Measurements from ENCODE around the gene DMAC2L.

The DMAC2L gene

GRCh38 chr14:50319721-50320120 lies 7.6 kb downstream of the DMAC2L start:
- H3K4me3 ChIP-seq (ENCODE audit: low read length, poor library complexity, severe bottlenecking) = no peak overlapping the region
- H3K4me2 ChIP-seq (ENCODE audit: low read depth, low read length, poor library complexity, severe bottlenecking) = no peak overlapping the region
- no peaks in the 10 kb centered on the region for H3K9me2 ChIP-seq (replicated peaks; ENCODE audit: low read depth, low read length)
- no peaks in the 10 kb centered on the region for H3K27me3 ChIP-seq (ENCODE audit: insufficient read depth, low read length, poor library complexity, severe bottlenecking)
- no peak overlapping the region for H3K9ac ChIP-seq (ENCODE audit: low read depth, low read length, poor library complexity, severe bottlenecking)
- TF ChIP-seq CTCF (conservative IDR thresholded peaks at IDR 0.05; ENCODE audit: low read length) = no peak
- H3K79me2 ChIP-seq (ENCODE audit: insufficient read depth, low read length) = peaks cover 14% of the 10 kb centered on the region
- H3K4me1 ChIP-seq (ENCODE audit: insufficient read depth, low read length, poor library complexity, severe bottlenecking) = peaks cover 9% of the 10 kb centered on the region
- peaks cover 13% of the 10 kb centered on the region; the same call in 1 of the 2 replicates for H3K36me3 ChIP-seq (ENCODE audit: insufficient read depth, low read length)
- H2AFZ ChIP-seq (ENCODE audit: low read length) = no peak overlapping the region
- H3F3A ChIP-seq (ENCODE audit: low read depth) = no peaks in the 10 kb centered on the region
- no peaks in the 10 kb centered on the region for H4K20me1 ChIP-seq (ENCODE audit: insufficient read depth, low read length, poor library complexity, severe bottlenecking)
- H3K9me3 ChIP-seq (ENCODE audit: insufficient read depth, low read depth, low read length) = no peaks in the 10 kb centered on the region

- no peaks in the 10 kb centered on the region for H4K20me1 ChIP-seq (ENCODE audit: insufficient read depth, low read length, poor library complexity, severe bottlenecking)
- H3K36me3 ChIP-seq (ENCODE audit: insufficient read depth, low read length) = peaks cover 16% of the 10 kb centered on the region; the same call in 1 of the 2 replicates
- peak overlapping the region; percentile 62 for H3K9ac ChIP-seq (ENCODE audit: low read depth, low read length, poor library complexity, severe bottlenecking)
- H3K27me3 ChIP-seq (ENCODE audit: insufficient read depth, low read length, poor library complexity, severe bottlenecking) = no peaks in the 10 kb centered on the region
- no peaks in the 10 kb centered on the region for H3K9me3 ChIP-seq (ENCODE audit: insufficient read depth, low read depth, low read length)
- no peak for TF ChIP-seq EZH2phosphoT487 (IDR thresholded peaks at IDR 0.05; ENCODE audit: borderline replicate concordance)
- TF ChIP-seq CTCF (conservative IDR thresholded peaks at IDR 0.05; ENCODE audit: low read length) = no peak
- no peaks in the 10 kb centered on the region for H3F3A ChIP-seq (ENCODE audit: low read depth)
- no peak overlapping the region for H3K4me3 ChIP-seq (ENCODE audit: low read length, poor library complexity, severe bottlenecking)
- no peaks in the 10 kb centered on the region for H3K9me2 ChIP-seq (replicated peaks; ENCODE audit: low read depth, low read length)
- peaks cover 9% of the 10 kb centered on the region for H3K4me1 ChIP-seq (ENCODE audit: insufficient read depth, low read length, poor library complexity, severe bottlenecking)
- H3K79me2 ChIP-seq (ENCODE audit: insufficient read depth, low read length) = peaks cover 14% of the 10 kb centered on the region
- H2AFZ ChIP-seq (ENCODE audit: low read length) = no peak overlapping the region
- H3K4me2 ChIP-seq (ENCODE audit: low read depth, low read length, poor library complexity, severe bottlenecking) = peak overlapping the region; percentile 79
Measured at GRCh38 chr14:50320283-50320682, 8.2 kb downstream of the DMAC2L start.

- H3K79me2 ChIP-seq (ENCODE audit: insufficient read depth, low read length) = peaks cover 14% of the 10 kb centered on the region
- peak overlapping the region; percentile 79 for H3K4me2 ChIP-seq (ENCODE audit: low read depth, low read length, poor library complexity, severe bottlenecking)
- TF ChIP-seq CTCF (conservative IDR thresholded peaks at IDR 0.05; ENCODE audit: low read length) (peak; percentile 96), EZH2phosphoT487 (IDR thresholded peaks at IDR 0.05; ENCODE audit: borderline replicate concordance) (no peak)
- peak overlapping the region; percentile 66 for H3K4me3 ChIP-seq (ENCODE audit: low read length, poor library complexity, severe bottlenecking)
- no peaks in the 10 kb centered on the region for H3K9me2 ChIP-seq (replicated peaks; ENCODE audit: low read depth, low read length)
- H3K4me1 ChIP-seq (ENCODE audit: insufficient read depth, low read length, poor library complexity, severe bottlenecking) = peaks cover 9% of the 10 kb centered on the region
- peak overlapping the region; percentile 61; the same call in 1 of the 2 replicates for H2AFZ ChIP-seq (ENCODE audit: low read length)
- no peaks in the 10 kb centered on the region for H3F3A ChIP-seq (ENCODE audit: low read depth)
- no peaks in the 10 kb centered on the region for H3K27me3 ChIP-seq (ENCODE audit: insufficient read depth, low read length, poor library complexity, severe bottlenecking)
- H3K9me3 ChIP-seq (ENCODE audit: insufficient read depth, low read depth, low read length) = no peaks in the 10 kb centered on the region
- H3K36me3 ChIP-seq (ENCODE audit: insufficient read depth, low read length) = peaks cover 16% of the 10 kb centered on the region; the same call in 1 of the 2 replicates
- H3K9ac ChIP-seq (ENCODE audit: low read depth, low read length, poor library complexity, severe bottlenecking) = peak overlapping the region; percentile 62
- no peaks in the 10 kb centered on the region for H4K20me1 ChIP-seq (ENCODE audit: insufficient read depth, low read length, poor library complexity, severe bottlenecking)
Measured at GRCh38 chr14:50321009-50321660, 9.0 kb downstream of the DMAC2L start.
